A673 (cell line): ENCODE measurements around the gene XRCC4.

Source experiments
- CTCF ChIP-seq: fragments of 300-800, 200-600 bp; sonication (generic); conservative IDR thresholded peaks from 2 replicates; pipeline ENCODE4 v1.5.1; 2017; ENCODE audit warnings: low read depth, mild to moderate bottlenecking, antibody characterized with exemption, low read length, moderate library complexity, mixed read lengths
- EZH2 ChIP-seq: fragments of 200-600 bp; sonication (generic); IDR thresholded peaks from 2 replicates; pipeline ENCODE4 v1.6.1; 2017; ENCODE audit warnings: borderline replicate concordance, low read depth, mild to moderate bottlenecking, mixed read lengths, antibody characterized with exemption, low read length; ENCODE audit not compliant: poor library complexity, severe bottlenecking

- TF ChIP-seq CTCF (no peak), EZH2 (no peak)
Measured at GRCh38 chr5:83227611-83228010, 150.3 kb downstream of the XRCC4 start.
